Mesendoderm (in vitro differentiated cells): ENCODE measurements around the gene MYO9B.

Experiments used
- DNase-seq: peaks from one replicate; pipeline ENCODE4 v3.0.0; 2013
- H2AK5ac ChIP-seq: 2 replicates; pipeline ENCODE4 v1.6.1; 2013; ENCODE audit warnings: low read length, inconsistent platforms
- H2BK120ac ChIP-seq: 2 replicates; pipeline ENCODE4 v1.6.1; 2013; ENCODE audit warnings: low read depth, mild to moderate bottlenecking, low read length, moderate library complexity, mixed read lengths
- H2BK15ac ChIP-seq: replicated peaks from 2 replicates; pipeline ENCODE4 v1.6.1; 2013; ENCODE audit warnings: low read depth, mild to moderate bottlenecking, moderate library complexity
- H2BK5ac ChIP-seq: 2 replicates; pipeline ENCODE4 v1.6.1; 2013; ENCODE audit warnings: low read length, inconsistent platforms
- H3K18ac ChIP-seq: 2 replicates; pipeline ENCODE4 v1.6.1; 2013; ENCODE audit warnings: mild to moderate bottlenecking, low read length, mixed read lengths
- H3K23ac ChIP-seq: one replicate; pipeline ENCODE4 v1.6.1; 2013; ENCODE audit warnings: low read length
- H3K27ac ChIP-seq: 2 replicates; pipeline ENCODE4 v1.5.1; 2013; ENCODE audit warnings: low read depth, mild to moderate bottlenecking, inconsistent platforms, low read length, moderate library complexity
- H3K27me3 ChIP-seq: 2 replicates; pipeline ENCODE4 v1.6.1; 2013; ENCODE audit warnings: low read length, control low read depth, mild to moderate bottlenecking, inconsistent platforms; ENCODE audit not compliant: insufficient read depth, poor library complexity
- H3K36me3 ChIP-seq: 2 replicates; pipeline ENCODE4 v1.6.1; 2013; ENCODE audit warnings: low read length, inconsistent platforms; ENCODE audit not compliant: control insufficient read depth, insufficient read depth
- H3K4ac ChIP-seq: one replicate; pipeline ENCODE4 v1.6.1; 2013; ENCODE audit warnings: low read depth, mild to moderate bottlenecking, low read length, moderate library complexity
- H3K4me1 ChIP-seq: 2 replicates; pipeline ENCODE4 v1.6.1; 2013; ENCODE audit warnings: low read depth, low read length, inconsistent platforms; ENCODE audit not compliant: control insufficient read depth
- H3K4me2 ChIP-seq: 2 replicates; pipeline ENCODE4 v1.6.1; 2013; ENCODE audit warnings: low read length
- H3K4me3 ChIP-seq: 2 replicates; pipeline ENCODE4 v1.5.1; 2013; ENCODE audit warnings: mild to moderate bottlenecking, low read length
- H3K56ac ChIP-seq: one replicate; pipeline ENCODE4 v1.6.1; 2013; ENCODE audit warnings: low read length
- H3K79me1 ChIP-seq: 2 replicates; pipeline ENCODE4 v1.6.1; 2013; ENCODE audit warnings: low read length, inconsistent platforms
- H3K79me2 ChIP-seq: 2 replicates; pipeline ENCODE4 v1.6.1; 2013; ENCODE audit warnings: mild to moderate bottlenecking, low read length; ENCODE audit not compliant: control insufficient read depth, insufficient read depth
- H3K9ac ChIP-seq: 2 replicates; pipeline ENCODE4 v1.6.1; 2013; ENCODE audit warnings: low read length, inconsistent platforms
- H4K5ac ChIP-seq: one replicate; pipeline ENCODE4 v1.6.1; 2013; ENCODE audit warnings: low read length
- H4K8ac ChIP-seq: one replicate; pipeline ENCODE4 v1.6.1; 2013; ENCODE audit warnings: low read depth, mild to moderate bottlenecking, control low read depth, low read length, moderate library complexity
- WGBS: extraction: QIAGEN DNeasy Blood & Tissue Kit; methylation state at CpG from one replicate; pipeline ENCODE4 v1.1.7; 2013; ENCODE audit warnings: low lambda C conversion rate, missing lambda C conversion rate; ENCODE audit not compliant: insufficient coverage; ENCODE audit errors: extremely low coverage; 5-methylcytosine and 5-hydroxymethylcytosine counted together

The MYO9B gene

GRCh38 chr19:17043744-17044143, 31.8 kb upstream of the MYO9B start:
- Histone ChIP-seq H3K4me2 (no peak overlapping the region), H2BK120ac (no peak overlapping the region), H3K36me3 (no peaks in the 10 kb centered on the region), H2AK5ac (no peak overlapping the region), H3K4ac (no peak overlapping the region), H3K27ac (no peak overlapping the region), H2BK15ac (no peak overlapping the region), H3K23ac (no peak overlapping the region), H2BK5ac (no peak overlapping the region), H3K27me3 (no peaks in the 10 kb centered on the region), H3K18ac (no peak overlapping the region), H3K79me1 (no peaks in the 10 kb centered on the region), H4K8ac (no peak overlapping the region), H4K5ac (no peak overlapping the region), H3K4me3 (no peak overlapping the region), H3K9ac (no peak overlapping the region), H3K79me2 (no peaks in the 10 kb centered on the region), H3K56ac (no peak overlapping the region), H3K4me1 (no peaks in the 10 kb centered on the region)
- no CpG with 5 or more reads among the region's 7 CpGs for WGBS
- DNase-seq = no peak

- H2AK5ac ChIP-seq = no peak overlapping the region
- no peak overlapping the region for H3K56ac ChIP-seq
- no peak overlapping the region for H3K4me2 ChIP-seq
- no peaks in the 10 kb centered on the region for H3K27me3 ChIP-seq
- H3K23ac ChIP-seq = no peak overlapping the region
- H3K9ac ChIP-seq = no peak overlapping the region
- no peak overlapping the region for H2BK120ac ChIP-seq
- H3K4ac ChIP-seq = no peak overlapping the region
- no peak overlapping the region for H3K27ac ChIP-seq
- DNase-seq = no peak
- no peak overlapping the region for H3K18ac ChIP-seq
- WGBS = no CpG with 5 or more reads among the region's 5 CpGs
- H3K79me2 ChIP-seq = no peaks in the 10 kb centered on the region
- H3K79me1 ChIP-seq = no peaks in the 10 kb centered on the region
- H4K5ac ChIP-seq = no peak overlapping the region
- H3K4me1 ChIP-seq = no peaks in the 10 kb centered on the region
- no peak overlapping the region for H4K8ac ChIP-seq
- H3K36me3 ChIP-seq = peaks cover 3% of the 10 kb centered on the region
- no peak overlapping the region for H3K4me3 ChIP-seq
- no peak overlapping the region for H2BK5ac ChIP-seq
- H2BK15ac ChIP-seq = no peak overlapping the region
Observed at GRCh38 chr19:17045907-17046502, 29.6 kb upstream of the MYO9B start.

GRCh38 chr19:17048885-17049453, 26.6 kb upstream of the MYO9B start:
- Histone ChIP-seq H3K18ac (no peak overlapping the region), H2BK5ac (no peak overlapping the region), H3K27me3 (no peaks in the 10 kb centered on the region), H3K79me2 (no peaks in the 10 kb centered on the region), H3K36me3 (peaks cover 13% of the 10 kb centered on the region), H2AK5ac (no peak overlapping the region), H3K4me3 (no peak overlapping the region), H3K9ac (no peak overlapping the region), H4K5ac (no peak overlapping the region), H3K4ac (no peak overlapping the region), H3K4me1 (no peaks in the 10 kb centered on the region), H4K8ac (no peak overlapping the region), H2BK120ac (no peak overlapping the region), H3K79me1 (no peaks in the 10 kb centered on the region), H3K23ac (no peak overlapping the region), H2BK15ac (no peak overlapping the region), H3K4me2 (no peak overlapping the region), H3K27ac (no peak overlapping the region), H3K56ac (no peak overlapping the region)
- DNase-seq = no peak
- WGBS = no CpG with 5 or more reads among the region's 16 CpGs

DNA sequence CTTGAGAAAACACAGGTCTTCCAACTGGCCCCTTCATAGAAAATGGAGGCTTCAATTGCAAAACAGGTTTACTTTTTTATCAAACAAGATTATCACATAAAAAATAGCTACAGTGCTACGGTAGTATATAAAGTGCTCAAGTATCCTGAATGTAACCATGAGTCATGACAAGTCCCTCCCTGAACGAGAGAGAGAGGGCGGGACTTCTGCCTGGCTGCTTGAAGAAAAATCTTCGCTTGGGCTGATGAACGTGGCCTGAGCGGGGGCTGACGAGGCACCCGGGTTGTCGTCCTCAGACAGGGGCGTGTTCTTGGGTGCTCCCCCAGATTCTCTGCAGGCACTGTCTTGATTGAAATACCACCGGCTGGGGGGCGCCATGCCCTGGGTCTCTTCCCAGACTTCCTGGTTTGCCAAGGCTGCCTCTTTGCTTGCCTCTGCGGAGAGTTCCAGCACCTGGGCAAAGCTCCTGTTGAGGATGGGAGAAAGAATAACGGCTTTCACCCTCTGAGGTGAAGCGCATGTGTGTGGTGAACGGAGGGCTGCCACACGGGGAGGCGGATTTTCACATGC, 25.8 kb upstream of the MYO9B start:
- no peak overlapping the region for H3K56ac ChIP-seq

GRCh38 chr19:17052439-17052838, 23.1 kb upstream of the MYO9B start:
- H3K4me1 ChIP-seq = no peaks in the 10 kb centered on the region
- DNase-seq = peak; percentile 70

More for the DNA sequence above, 25.8 kb upstream of the MYO9B start:
- Histone ChIP-seq H3K36me3 (peaks cover 13% of the 10 kb centered on the region), H3K79me2 (no peaks in the 10 kb centered on the region), H2AK5ac (no peak overlapping the region), H4K5ac (no peak overlapping the region), H2BK120ac (no peak overlapping the region), H3K9ac (no peak overlapping the region), H3K18ac (no peak overlapping the region), H3K79me1 (no peaks in the 10 kb centered on the region), H3K4me2 (no peak overlapping the region), H3K4me3 (no peak overlapping the region), H2BK5ac (no peak overlapping the region), H3K27ac (no peak overlapping the region), H3K23ac (no peak overlapping the region), H2BK15ac (no peak overlapping the region), H3K4ac (no peak overlapping the region), H3K4me1 (no peaks in the 10 kb centered on the region), H4K8ac (no peak overlapping the region), H3K27me3 (no peaks in the 10 kb centered on the region)
- WGBS = no CpG with 5 or more reads among the region's 18 CpGs
- no peak for DNase-seq

More at GRCh38 chr19:17052439-17052838, 23.1 kb upstream of the MYO9B start:
- no peak overlapping the region for H3K56ac ChIP-seq
- H3K23ac ChIP-seq = no peak overlapping the region
- H3K79me2 ChIP-seq = no peaks in the 10 kb centered on the region
- no peak overlapping the region for H3K27ac ChIP-seq
- peaks cover 13% of the 10 kb centered on the region for H3K36me3 ChIP-seq
- H3K4ac ChIP-seq = no peak overlapping the region
- WGBS = no CpG with 5 or more reads among the region's 8 CpGs
- no peak overlapping the region for H2BK5ac ChIP-seq
- no peaks in the 10 kb centered on the region for H3K79me1 ChIP-seq
- H2AK5ac ChIP-seq = no peak overlapping the region
- no peak overlapping the region for H3K4me2 ChIP-seq
- H2BK15ac ChIP-seq = no peak overlapping the region
- H4K5ac ChIP-seq = no peak overlapping the region
- no peaks in the 10 kb centered on the region for H3K27me3 ChIP-seq
- no peak overlapping the region for H3K9ac ChIP-seq
- no peak overlapping the region for H2BK120ac ChIP-seq
- no peak overlapping the region for H3K18ac ChIP-seq
- no peak overlapping the region for H3K4me3 ChIP-seq
- H4K8ac ChIP-seq = no peak overlapping the region
